ACHN (cell line): ENCODE measurements around the gene UBE2J2.
A peak's percentile ranks its signal among the peaks of the same experiment; 100 is the strongest.

ENCODE experiments used
- DNase-seq: peaks from one replicate; pipeline ENCODE4 v3.0.0-alpha.2; 2015
- in situ Hi-C: cut with HindIII; loops from 2 replicates; pipeline ENCODE4 v1.10.0; 2017; ENCODE audit warnings: low sequenced_read_pairs, low pct_ligation_motif_present, low pct_unique_long_range_greater_than_20kb

Gene UBE2J2

DNA sequence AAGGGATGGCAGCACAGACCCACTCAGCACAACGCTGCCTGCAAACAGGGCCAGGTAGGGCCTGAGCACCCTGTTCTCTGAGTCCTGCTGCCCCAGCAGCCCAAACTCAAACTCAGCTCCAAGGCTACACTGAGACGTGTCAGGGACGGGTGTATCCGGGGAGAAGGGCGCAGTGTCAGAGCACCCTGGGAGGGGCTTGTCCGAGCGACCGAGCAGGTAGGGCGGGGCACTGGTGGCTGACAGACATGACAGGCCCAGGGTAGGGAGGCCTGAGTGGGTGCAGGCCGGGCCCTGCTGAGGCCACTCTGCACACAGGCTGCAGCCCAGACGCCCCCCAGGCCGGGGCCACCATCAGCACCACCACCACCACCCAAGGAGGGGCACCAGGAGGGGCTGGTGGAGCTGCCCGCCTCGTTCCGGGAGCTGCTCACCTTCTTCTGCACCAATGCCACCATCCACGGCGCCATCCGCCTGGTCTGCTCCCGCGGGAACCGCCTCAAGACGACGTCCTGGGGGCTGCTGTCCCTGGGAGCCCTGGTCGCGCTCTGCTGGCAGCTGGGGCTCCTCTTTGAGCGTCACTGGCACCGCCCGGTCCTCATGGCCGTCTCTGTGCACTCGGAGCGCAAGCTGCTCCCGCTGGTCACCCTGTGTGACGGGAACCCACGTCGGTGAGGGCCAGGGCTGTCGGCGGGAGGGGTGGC is 12.1 kb upstream of the UBE2J2 start:
- in situ Hi-C loops: no loop called here
- no peak for DNase-seq

DNA sequence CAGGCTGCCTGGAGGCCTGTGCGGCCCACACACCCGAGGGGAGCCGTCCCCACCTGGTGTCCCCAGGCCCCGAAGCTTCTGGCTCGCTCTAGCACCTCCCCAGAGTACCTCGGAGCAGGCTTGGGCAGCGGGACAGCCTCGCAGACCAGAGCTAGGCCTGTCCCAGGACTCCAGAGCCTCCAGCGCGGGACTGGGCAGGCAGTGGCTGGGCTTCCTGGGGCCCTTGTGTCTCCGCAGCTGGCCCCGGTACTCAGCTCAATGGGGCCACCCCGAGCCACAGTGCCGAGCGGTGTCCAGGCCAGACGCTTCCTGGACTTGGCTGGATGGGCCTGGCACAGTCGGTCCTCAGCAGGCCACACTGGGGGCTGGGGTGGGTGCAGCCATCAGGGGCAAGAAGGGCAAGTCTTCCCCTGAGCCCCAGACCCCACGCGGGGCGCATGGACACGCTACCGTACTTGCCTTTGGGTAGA is 11.5 kb upstream of the UBE2J2 start:
- in situ Hi-C loops: no loop called here
- no peak for DNase-seq

DNA sequence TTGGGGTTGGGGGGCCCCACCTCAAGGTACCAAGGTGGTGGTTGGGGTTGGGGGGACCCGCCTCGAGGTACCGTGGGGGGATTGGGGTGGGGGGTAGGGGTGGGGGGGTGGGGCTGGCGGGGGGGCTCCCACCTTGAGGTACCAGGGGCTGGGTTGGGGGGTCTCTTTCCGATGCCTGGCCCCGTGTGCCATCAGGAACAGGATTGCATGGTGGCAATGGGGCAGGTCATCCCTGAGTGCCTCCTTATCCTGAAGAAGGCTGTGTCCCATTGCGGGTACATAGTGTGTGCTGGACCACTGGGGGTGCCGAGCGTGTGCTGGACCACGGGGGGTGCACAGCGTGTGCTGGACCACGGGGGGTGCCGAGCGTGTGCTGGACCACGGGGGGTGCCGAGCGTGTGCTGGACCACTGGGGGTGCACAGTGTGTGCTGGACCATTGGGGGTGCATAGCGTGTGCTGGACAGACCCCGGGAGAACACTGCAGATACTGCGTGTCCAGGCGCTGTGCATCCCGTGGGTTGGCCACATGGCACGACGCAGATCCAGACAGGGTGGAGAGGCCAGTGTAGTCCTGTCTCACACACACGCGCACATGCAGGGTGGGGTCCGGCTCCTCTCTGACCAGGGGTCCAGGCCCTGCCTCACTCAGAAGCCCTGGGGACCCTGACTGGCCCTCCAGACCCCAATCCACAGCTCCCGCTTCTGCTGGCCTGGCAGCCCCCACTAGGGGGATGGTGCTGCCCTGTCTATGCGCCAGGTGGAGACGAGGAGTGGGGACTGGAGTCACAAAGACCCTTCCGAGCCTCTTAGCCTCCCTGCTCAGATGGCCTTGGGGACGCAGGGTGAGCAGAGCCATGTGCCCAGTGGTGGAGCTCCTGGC is 10.8 kb upstream of the UBE2J2 start:
- in situ Hi-C loops: no loop called here
- DNase-seq: no peak

DNA sequence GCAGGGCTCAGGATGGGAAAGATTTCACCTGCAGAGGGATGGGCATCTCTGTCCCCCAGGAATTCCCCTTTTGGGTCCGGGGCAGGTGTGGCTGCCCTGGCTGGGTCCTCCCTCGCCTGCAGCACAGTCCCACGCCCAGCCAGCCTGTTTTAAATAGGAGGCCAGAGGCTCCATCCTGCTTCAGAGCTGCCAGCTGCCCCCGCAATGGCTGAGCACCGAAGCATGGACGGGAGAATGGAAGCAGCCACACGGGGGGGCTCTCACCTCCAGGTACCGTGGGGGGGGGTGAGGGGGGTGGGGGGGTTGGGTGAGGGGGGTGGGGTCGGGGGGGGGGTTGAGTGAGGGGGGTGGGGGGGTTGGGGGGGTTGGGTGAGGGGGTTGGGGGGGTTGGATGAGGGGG is 10.2 kb upstream of the UBE2J2 start:
- DNase-seq: no peak

DNA sequence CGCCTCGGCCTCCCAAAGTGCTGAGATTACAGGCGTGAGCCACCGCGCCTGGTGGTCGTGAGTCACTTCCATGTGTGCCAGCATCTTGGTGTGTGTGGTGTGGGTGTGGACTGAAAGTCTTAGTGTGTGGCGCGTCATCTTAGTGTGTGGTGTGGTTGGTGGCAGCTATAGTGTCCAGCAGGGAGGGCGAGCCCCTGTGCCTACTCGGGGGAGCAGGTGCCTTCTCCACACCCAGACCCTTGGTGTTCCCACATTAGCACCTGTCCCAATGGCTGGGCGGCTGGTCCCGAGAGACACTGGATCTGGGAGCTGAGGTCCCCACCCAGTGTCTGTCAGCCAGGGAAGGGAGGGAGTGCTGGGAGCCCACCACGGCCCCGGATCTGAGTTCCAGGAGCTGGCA is 9.3 kb upstream of the UBE2J2 start:
- in situ Hi-C loops: no loop called here
- no peak for DNase-seq

More for the DNA sequence above, 10.2 kb upstream of the UBE2J2 start:
- in situ Hi-C loops: no loop called here

DNA sequence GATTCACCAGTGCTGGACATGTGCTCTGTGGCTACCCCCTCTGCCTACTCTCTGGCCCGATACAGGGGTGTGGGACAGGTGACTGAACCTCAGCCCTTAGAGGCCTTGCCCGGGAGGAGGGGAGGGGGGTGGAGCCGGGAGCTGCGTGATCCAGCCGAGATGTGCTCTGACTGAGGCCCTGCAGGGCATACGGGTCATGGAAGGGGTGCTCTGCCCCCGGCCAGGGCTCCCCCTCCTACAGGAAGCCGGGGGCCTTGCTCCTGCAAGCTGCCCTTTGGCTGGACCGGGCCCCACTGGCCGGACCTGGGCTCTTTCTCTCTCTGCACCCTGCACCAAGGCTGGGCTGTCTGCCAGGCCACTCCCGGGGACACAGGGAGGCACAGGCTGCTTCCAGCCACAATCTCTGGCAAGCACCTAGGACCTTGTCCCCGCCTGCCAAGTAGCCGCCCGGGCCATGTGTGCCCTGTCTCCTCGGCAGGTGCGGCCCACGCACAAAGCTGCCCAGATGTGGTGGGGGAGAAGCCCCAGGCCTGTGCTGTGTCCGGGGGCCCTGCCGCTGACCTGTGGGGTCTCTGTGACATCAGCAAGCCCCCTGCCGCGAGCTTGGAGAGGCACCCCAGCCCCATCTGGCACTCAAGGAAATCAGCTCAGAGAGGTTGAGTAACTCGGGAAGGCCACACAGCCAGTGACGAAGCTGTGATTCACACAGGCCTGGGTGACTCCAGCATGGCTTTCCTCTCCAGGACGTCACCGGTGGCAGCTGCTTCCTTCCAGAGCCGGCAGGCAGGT is 8.1 kb upstream of the UBE2J2 start:
- in situ Hi-C loops: no loop called here
- DNase-seq: peak; percentile 40

DNA sequence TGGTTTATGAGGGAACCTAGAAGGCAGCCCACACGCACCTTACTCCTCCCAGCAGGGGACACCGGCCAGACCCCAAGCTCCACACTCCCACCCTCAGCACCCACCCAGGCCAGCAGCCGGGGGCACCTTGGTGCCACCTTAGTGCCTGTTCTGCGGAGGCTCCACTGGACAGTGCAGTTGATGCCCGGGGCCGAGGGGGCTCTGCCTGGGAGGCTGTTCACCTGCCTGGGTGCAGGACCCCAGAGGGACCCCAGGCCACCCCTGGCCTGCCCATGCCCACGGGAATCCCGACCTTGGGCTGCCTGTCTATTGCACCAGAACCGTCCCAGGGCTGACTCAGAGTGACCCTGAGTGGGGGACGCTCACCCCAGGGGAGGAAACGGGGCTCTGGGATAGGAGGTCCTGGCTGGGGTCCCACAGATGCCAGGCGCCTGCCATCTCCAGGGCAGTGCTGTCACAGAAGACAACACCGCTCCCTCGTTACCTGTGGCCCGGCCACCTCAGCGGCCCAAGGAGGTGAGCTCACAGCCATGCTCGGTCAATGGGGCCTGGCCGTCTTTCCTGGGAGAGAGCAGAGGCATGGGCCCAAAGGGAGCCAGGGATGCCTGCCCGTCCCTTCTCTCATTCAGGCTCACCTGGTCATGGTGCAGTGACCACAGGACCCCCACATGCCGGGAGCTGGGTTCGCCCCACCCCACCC is 7.3 kb upstream of the UBE2J2 start:
- in situ Hi-C loops: no loop called here
- DNase-seq: no peak

DNA sequence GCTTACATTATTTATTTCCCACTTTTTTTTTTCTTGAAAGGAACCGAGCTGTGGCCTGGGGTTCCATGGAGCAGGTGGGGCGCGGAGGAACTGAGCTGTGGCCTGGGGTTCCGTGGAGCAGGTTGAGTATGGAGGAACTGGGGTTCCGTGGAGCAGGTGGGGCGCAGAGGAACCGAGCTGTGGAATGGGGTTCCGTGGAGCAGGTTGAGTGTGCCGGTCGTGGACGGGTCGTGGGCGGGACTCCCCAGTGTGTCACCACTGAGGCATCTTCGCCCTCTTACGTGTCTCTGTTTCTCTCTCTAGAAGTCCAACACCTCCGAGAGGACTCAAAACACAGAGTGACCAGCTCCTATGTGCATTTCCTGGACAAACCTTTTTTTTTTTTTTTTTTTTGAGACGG is 5.4 kb upstream of the UBE2J2 start:
- DNase-seq: no peak
- in situ Hi-C loops: no loop called here

DNA sequence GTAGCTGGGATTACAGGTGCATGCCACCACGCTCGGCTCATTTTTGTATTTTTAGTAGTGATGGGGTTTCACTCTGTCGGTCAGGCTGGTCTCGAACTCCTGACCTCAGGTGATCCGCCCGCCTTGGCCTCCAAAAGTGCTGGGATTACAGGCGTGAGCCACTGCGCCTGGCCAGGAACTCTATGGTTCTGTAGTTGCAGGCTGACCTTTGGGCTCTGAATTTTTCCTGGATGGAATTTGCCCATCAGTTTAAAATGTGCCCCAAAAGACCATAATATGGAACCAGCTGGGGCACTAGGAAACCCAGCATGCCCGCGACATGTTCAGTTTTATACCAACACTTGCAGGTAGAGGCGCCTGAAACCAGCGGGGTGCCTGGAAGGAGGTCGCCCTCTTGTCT is 5.0 kb upstream of the UBE2J2 start:
- DNase-seq: no peak
- in situ Hi-C loops: no loop called here

DNA sequence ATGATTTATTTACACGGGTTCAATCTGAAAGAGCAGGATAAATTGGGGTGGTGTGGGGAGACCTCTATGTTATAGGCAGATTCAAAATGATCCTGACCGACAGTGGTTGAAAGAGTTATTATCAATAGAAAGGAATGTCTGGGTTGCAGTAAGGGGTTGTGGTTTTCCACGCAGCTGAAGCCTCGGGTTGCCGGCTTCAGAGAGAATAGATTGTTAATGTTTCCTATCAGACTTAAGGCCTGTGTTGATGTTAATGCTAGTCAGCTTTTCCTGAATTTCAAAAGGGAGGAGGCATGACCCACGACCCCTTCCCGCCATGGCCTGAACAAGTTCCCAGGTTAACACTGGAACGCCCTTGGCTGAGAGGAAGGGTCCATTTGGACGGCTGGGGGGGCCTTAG is 2.2 kb upstream of the UBE2J2 start:
- in situ Hi-C loops: no loop called here
- no peak for DNase-seq

DNA sequence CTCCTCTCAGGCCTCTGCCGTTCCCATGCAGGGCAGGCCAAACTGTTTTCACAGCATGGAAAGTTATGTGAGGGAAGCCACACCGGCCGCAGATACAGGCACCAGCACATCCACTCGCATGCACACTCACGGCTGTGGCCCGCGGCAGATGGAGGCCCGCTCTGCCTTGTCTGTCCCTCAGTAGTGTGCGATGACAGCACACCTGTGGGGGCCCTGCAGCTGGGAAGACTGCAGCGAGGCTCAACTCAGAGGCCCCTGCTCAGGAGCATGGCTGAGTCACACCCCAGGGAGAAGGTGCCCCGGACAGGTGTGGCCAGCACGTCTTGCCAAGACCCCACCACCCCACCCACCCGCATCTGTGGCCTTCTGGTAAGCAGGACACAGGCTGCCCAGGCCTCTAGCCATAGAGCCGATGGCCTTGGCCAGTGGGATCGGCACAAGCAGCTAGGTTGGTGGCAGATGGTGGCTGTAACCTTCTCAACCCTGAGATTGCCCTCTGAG is 1.3 kb upstream of the UBE2J2 start:
- in situ Hi-C loops: no loop called here
- DNase-seq: no peak

DNA sequence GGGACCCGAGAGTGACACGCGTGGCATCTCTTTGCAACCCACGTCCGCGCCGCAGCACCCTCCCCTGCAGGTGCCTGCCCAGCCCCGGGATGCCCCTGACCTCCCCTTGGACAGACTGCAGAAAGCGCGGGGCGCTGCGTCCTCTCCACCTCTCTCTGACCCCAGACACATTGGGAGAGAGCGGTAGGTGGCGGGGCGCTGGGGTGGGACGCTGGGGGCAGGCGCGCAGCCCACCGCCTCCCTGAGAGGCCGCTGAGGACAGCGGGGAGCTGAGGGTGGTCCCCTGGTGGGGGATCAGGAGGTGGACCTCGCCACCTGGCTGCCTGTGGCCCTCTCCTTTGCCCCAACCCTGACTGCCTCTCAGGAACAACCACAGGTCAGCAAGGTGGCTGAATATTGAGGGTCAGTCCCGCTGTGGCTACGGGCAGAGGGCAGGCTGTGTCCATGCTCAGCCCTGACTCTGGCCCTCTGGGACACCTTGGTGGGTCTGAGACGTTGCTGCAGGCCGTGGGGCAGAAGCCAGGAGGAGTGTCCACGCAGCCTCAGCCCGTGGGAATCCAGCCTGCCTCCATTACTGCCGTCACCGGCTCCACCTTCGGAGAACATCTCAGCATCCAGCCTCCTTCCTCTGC is 761 bp upstream of the UBE2J2 start:
- DNase-seq: no peak
- in situ Hi-C loops: no loop called here

DNA sequence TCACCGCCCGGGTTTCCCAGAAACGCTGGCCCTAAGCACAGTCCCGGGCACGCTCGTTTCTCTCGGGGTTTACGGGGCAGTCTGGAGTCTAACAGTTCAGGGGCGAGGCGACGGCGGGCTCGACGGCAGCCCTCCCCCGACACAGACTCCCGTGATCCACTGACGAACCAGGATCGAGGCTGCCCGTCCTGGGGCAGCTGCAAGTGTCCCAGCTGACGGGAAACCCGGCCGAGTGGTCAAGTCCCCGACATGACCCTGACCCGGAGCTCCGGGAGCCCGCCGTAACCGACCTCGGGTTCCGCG is 494 bp downstream of the UBE2J2 start:
- no peak for DNase-seq
- in situ Hi-C loops: no loop called here

DNA sequence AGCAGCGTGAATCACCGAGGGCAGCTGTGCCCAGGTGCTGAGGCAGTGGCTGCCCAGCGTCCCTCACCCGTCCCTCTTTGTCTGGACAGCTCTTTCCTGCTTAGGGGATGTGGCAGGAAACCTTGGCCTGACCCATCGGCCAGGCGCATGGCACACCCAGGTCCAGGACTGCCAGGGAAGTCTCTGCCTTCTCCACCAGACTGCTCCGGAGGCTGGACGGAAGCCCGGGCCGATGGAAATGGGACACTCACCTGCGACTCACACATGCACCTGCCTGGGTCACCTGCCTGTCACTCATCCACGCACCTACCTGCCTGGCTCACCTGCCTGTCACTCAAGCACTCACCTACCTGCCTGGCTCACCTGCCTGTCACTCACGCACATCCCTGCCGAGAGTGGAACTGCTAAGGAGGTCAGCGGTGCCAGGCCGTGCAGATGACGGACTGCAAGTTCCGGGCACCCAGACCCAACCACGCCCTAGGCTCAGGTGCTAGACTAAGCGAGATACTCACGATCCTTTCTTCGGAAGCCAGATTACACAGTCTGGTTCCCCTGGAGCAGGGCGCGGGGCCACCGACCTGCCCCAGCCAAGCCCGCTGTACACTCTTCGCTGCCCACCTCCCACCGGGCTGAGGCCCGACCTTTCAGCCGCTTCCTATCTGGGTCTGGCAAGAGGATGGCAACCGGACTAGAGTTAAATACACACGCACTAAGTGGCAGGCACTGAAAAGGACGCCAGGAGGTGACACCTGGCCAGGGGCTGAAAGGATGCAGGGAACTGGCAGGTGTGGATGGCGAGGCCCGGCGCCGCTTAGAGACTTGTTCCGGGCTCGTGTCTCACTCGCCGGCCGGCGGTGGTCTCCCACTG is 1.1 kb downstream of the UBE2J2 start:
- in situ Hi-C loops: no loop called here
- DNase-seq: no peak

DNA sequence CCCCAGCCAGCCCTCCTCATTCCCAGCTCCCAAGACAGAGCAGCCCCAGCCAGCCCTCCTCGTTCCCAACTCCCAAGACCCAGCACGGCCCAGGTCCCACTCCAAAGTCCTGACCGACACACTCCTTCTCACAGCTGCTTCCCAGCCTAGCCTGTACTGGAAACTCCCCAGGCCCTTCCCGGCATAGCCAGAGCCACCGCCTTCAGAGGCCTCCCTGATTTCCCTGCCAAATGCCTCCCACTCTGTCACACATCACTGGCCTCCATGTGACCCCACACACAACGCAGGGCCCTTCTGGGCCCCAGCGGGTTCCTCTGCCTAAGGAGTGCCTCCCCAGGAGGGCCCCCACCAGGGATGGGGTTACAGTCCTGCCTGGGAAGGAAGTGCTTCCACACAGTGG is 2.8 kb downstream of the UBE2J2 start:
- in situ Hi-C loops: no loop called here
- no peak for DNase-seq

DNA sequence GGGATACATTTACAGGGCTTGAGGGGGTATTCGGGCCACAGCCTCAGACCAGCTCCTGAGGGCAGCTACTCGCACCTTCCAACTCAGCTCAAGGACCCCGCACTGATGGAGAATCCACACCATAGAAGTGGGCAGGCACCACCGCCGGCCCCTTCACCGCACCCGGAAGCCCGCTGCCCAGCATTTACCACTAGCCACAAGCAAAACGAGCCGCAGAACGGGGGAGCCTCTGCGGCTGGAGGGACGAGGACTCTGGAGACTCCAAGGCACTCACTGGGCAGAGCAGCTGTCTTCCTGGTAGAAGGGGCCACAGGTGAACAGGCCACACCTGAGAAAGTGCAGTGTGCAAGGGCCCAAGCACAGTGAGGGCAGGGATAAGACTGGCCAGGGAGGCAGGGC is 5.4 kb downstream of the UBE2J2 start:
- no peak for DNase-seq
- in situ Hi-C loops: no loop called here

DNA sequence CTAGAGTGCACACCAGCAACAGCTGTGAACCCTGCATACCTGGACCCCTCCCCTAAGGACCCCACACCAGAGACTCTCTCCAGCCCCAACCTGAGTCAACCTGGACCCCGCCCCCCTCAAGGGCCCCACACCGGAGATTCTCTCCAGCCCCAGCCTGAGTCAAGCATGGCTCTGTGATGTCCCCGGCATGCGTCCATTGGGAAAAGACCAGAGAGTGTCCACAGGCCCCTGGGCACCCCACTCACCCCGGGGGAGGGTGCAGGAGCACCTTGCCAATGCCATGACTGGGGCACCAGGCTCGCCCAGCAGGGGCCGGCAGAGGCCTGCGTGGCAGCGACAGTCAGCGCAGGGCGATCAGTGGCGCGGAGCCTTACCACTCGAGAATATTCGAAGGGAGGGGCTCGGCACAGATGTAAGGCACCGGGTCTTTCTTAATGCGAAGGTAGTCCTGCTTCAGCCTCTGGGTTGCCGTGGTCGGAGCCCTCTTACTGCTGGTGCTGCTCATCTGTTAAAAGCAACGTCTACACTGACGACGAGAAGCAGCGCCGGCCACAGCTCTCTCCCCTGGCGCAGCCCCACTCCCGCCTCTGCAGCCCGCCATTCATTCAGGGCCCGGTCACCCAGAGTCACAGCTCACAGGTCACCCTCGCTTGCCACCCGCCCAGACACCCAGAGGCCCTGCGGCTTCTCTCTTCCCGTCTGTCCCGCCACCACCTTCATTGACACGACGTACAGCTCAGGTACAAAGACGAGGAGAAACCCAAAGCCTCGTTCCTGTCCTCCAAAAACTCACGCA is 6.0 kb downstream of the UBE2J2 start:
- DNase-seq: no peak
- in situ Hi-C loops: no loop called here
